HG02571 (cell line): ENCODE data around the gene TMEM184B.
A peak's percentile ranks its signal among the peaks of the same experiment; 100 is the strongest.

Experiments used
- ATAC-seq: cut with Tn5 transposase; IDR thresholded peaks from one replicate; pipeline ENCODE4 v1.9.1; 2021; ENCODE audit warnings: mild to moderate bottlenecking, moderate library complexity; ENCODE audit not compliant: unreplicated experiment

The TMEM184B gene

GRCh38 chr22:38308791-38309498, 36.1 kb upstream of the TMEM184B start:
- no peak for ATAC-seq

GRCh38 chr22:38305471-38306448, 33.0 kb upstream of the TMEM184B start:
- peak; percentile 72 for ATAC-seq

- ATAC-seq: no peak
Observed at GRCh38 chr22:38304526-38304925, 31.7 kb upstream of the TMEM184B start.

GRCh38 chr22:38303974-38304373, 31.2 kb upstream of the TMEM184B start:
- no peak for ATAC-seq

- no peak for ATAC-seq
Observed at GRCh38 chr22:38302906-38303305, 30.1 kb upstream of the TMEM184B start.

- ATAC-seq: no peak
Observed at GRCh38 chr22:38300946-38301345, 28.1 kb upstream of the TMEM184B start.

GRCh38 chr22:38300197-38300945, 27.6 kb upstream of the TMEM184B start:
- ATAC-seq: no peak

- ATAC-seq: no peak
Observed at GRCh38 chr22:38299770-38300102, 26.9 kb upstream of the TMEM184B start.

GRCh38 chr22:38298312-38299005, 25.6 kb upstream of the TMEM184B start:
- ATAC-seq: no peak

- ATAC-seq: no peak
Observed at GRCh38 chr22:38296372-38296771, 23.6 kb upstream of the TMEM184B start.

GRCh38 chr22:38295863-38296262, 23.1 kb upstream of the TMEM184B start:
- ATAC-seq: no peak

GRCh38 chr22:38295339-38295738, 22.5 kb upstream of the TMEM184B start:
- ATAC-seq: no peak

- ATAC-seq: no peak
Observed at GRCh38 chr22:38294193-38294592, 21.4 kb upstream of the TMEM184B start.

- no peak for ATAC-seq
Observed at GRCh38 chr22:38292694-38293093, 19.9 kb upstream of the TMEM184B start.

- no peak for ATAC-seq
Observed at GRCh38 chr22:38291201-38291777, 18.5 kb upstream of the TMEM184B start.

- no peak for ATAC-seq
Observed at GRCh38 chr22:38290347-38290746, 17.5 kb upstream of the TMEM184B start.

GRCh38 chr22:38289583-38290082, 16.8 kb upstream of the TMEM184B start:
- ATAC-seq: no peak

GRCh38 chr22:38286915-38287669, 14.3 kb upstream of the TMEM184B start:
- ATAC-seq: no peak

- ATAC-seq: no peak
Observed at GRCh38 chr22:38285018-38285417, 12.2 kb upstream of the TMEM184B start.

- no peak for ATAC-seq
Observed at GRCh38 chr22:38284042-38284402, 11.2 kb upstream of the TMEM184B start.
